HT1080 (cell line): ENCODE data around the gene ANXA2R. TPM values are rescaled to one million over a fixed set of nuclear protein-coding genes. Genes with fewer than 3 reads are reported as not detected.
A peak's percentile ranks its signal among the peaks of the same experiment; 100 is the strongest.
"Not testable (repeated sequence)": the region's sequence is repeated elsewhere in the genome, so short reads cannot be mapped to it uniquely, and the experiment has no call there.

Experiments used
- DNase-seq: peaks from one replicate; pipeline ENCODE4 v3.0.0-alpha.2; 2015; ENCODE audit warnings: low read depth
- polyA plus RNA-seq, 2 experiments: library from polyadenylated mRNA; depleted of rRNA; stranded (reverse); fragments of >200 nt; gene quantifications; 2 replicates each; pipeline ENCODE4 v1.2.3, GENCODE V29; 2015
- total RNA-seq: library from RNA; depleted of rRNA; stranded (reverse); fragments of >200 nt; shearing (Covaris generic); gene quantifications from 2 replicates; pipeline ENCODE4 v1.2.3, GENCODE V29; 2014; rRNA removed

The ANXA2R gene
- 0.23 and 0.59 TPM in 2 replicates for total RNA-seq
- 0.15 and 0.24 TPM in 2 replicates for polyA plus RNA-seq (2015; cell fraction: cytosol; rRNA removed)
- 0.78 and 1.9 TPM in 2 replicates for polyA plus RNA-seq (2015; cell fraction: nucleus; rRNA removed)

DNA sequence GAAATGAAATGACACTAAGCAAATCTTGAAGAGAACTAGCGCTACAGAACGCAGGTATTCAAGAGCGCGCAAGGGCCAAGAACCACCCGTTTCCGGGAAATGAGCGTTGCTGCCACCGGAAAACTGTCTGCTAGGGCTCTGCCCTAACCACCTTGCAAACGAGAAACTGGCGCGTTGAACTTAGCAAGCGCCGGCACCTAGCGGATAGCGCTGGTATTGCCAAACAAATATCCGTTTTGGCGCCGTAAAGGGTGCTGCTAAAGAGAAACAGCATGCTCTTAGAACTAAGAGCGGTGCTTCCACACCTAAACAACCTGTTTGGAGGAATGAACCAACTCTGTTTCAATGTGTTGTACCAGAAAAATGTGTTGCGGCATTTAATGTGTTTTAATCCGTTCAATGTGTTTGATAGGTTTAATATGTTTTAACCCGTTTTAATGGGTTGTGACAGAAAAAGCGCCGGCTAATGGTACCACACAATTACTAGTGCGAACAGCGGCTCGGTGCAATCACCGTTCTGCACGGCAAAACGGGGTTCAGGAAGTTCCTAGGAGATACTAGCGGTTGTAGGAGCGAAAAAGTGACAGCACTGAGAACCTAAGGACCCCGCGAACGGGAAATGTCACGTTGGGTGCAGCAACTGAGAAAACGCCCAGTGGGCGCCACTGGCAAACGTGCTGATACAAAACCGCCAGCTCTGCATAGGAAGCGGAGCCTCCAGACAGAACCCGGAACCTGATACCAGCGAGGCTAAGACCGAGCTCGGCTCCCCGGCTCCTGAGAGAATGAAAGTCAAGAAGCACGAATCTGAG, at the start of gene ANXA2R:
Gene ANXA2R, minus strand, starts transcription at position 33 of the 812 bp plus-strand sequence. CDS start 273 bp downstream, outside the sequence.
- DNase-seq: peak; percentile 73

GRCh38 chr5:43086118-43086908, 46.2 kb upstream of the ANXA2R start:
- DNase-seq: not testable (repeated sequence)

GRCh38 chr5:43085453-43085852, 45.3 kb upstream of the ANXA2R start:
- DNase-seq: no peak

GRCh38 chr5:43084468-43084867, 44.3 kb upstream of the ANXA2R start:
- DNase-seq: not testable (repeated sequence)

DNA sequence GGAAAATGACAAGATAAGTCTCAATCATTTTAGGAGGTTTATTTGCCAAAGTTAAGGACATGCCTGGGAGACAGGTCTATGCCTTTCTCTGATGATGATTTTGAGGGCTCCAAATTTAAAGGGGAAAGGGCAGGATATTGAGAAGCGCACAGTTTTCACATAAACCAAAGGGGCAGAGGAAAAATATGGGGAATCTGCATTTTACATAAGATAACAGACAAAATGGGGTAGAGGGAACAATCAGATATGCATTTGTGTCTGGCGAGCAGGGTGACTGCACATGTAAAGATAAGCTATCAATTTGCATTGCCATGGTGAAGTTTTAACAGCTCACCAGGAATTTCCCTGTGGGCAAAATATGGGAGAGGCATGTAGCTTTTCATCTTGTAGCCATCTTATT, 41.2 kb upstream of the ANXA2R start:
- not testable (repeated sequence) for DNase-seq

- peak; percentile 46 for DNase-seq
These were observed 38.8 kb upstream of the ANXA2R start for GRCh38 chr5:43078956-43079355.

- DNase-seq: not testable (repeated sequence)
These were observed 37.5 kb upstream of the ANXA2R start for GRCh38 chr5:43077446-43078191.

GRCh38 chr5:43075319-43076293, 35.5 kb upstream of the ANXA2R start:
- no peak for DNase-seq

- no peak for DNase-seq
These were observed 34.8 kb upstream of the ANXA2R start for GRCh38 chr5:43074987-43075318.

DNA sequence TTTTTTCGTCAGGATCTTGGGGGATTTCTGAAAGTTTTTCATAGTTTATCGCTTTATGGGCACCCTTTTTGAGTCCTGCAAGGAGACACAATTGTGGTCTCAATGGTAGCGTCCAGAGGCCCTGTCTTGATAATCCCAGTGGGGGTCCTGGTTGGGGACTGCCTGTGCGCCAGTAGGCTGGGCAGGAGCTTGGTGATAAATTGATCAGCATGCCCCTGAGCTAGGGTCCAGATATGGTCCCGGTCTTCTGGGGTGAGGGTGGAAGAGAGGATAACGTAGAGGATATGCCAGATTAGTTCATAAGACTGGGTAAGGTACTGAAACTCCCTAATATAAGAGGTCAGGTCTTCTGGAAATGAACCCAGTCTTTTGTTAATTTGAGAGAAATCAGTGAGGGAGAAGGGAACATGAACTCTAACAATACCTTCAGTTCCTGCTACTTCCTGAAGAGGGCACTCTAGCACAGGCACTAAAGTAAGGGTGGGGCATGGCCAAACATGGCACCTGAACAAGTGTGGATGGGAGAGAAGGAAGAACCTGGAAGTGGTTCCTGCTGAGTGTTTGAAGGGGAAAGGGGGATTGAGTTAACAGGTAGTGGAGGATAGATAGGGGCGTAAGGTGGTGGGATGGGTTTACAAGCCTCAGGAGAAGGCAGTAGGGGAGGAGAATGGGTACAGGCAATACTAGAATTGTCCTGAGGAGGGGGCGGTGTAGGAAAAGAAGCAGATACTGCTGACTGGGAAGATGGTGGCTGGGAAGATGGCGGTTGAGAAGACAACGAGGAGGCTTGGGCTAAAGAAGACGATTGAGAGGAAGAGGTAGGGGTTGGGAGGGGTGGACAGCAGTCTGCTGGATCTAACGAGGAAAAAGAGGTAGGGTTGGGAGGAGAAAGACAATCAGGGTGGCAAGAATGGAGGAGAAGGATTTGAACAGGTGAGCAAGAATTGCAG, 33.8 kb upstream of the ANXA2R start:
- peak; percentile 34 for DNase-seq

- DNase-seq: not testable (repeated sequence)
These were observed 29.2 kb upstream of the ANXA2R start for GRCh38 chr5:43069401-43069720.

- DNase-seq: no peak
These were observed 27.9 kb upstream of the ANXA2R start for GRCh38 chr5:43068037-43068436.

DNA sequence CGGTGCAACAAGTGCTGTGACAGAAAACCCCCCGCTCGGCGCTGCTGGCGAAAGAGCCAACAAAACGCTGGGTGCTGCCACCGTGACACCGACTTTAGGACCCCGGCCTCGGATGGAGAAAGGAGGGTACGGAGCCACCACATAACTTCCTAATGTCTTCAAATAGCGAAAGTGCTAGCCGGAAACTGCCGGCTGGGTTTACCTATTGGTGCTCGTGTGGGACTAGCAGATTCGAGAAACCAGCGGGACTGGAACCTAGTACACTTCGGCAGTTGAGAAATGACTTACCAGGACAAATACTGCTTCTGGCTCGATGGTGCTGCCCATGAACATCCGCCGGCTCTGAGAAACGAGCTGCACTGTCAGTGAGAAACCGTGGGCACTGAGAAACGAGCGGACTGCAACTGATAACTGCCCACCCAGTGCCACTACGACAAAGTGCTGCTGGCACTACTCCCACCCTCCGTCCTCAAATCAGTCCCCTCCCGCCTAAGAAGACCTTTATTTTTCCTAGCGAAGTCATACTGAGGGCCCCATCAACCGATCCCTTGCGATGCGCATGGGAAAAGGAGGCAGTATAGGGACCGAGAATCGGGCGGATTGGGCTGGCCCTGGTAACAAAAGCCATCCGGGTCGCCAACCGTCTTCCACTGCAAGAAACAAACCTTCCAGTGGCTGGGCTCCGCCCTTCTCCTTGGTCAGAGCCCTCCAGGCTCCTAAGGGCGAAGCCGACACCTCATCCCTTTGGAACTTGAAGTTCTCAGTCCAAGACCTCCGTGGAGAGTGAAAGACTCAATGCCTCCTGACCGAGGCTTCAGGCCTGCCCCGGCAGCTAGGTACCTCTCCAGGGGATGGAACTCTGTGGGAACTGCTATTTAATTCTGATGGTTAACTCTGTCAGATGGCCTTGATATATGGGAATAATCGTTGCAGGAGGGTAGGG, 27.0 kb upstream of the ANXA2R start:
- DNase-seq: peak; percentile 79

DNA sequence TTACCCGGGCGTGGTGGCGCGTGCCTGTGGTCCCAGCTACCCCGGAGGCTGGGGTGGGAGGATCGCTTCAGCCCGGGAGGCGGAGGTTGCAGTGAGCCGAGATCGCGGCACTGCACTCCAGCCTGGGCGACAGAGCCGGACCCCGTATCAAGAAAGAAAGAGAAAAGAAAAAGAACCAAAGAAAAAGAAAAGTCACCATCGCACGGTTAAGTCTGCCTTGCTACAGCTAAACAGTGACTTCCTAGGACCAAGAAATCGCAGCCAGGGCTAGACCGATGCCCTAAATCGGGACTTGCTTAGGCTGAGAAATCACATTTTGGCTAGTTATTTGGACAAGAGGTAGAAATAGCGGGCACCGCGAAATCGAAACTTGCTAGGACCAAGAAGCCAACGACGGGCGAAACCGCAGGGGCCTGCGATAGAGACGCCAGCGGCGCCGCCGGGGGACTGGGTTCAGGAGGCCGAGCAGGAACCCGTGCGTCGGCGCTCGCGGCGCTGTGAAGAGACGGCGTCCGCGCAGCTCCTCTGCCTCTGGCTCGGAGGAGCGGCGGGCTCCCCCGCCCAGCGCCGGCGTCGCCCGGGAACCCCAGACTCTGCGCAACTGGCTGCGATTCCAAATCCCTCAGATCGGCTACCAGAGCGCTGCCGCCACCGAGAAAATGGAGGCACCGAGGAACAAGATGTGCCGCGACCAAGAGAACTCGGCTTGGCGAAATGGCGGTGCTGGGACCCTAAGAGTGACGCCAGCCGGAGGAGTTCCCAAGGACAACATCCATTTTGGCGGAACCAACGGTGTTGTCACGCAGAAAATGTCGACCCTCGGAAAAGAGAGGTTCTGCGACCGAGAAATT, 26.1 kb upstream of the ANXA2R start:
- DNase-seq: peak; percentile 62

DNA sequence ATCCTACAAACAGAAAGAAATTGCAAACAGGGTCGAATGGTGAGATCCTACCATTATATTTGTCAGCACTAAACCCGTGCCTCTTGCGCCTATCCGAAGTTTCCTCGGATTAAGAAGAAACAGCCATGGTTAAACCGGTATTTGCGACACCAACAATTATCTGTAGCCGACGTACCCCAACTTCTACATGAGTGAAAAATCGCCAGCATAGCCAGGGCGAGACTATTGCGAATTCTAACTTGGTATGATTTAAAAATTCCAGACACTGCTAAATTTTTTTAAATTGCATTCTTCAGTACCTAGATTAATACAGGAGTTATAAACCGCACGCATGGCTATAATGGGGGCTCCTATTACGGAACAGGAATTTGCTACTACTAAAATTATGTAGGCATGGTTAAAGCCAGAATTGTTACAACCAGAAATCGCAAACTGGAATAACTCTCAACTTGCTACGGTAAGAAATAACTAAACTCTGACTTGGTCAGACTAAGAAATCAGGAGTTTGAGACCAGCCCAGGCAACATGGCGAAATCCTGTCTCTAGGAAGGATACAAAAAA, 25.3 kb upstream of the ANXA2R start:
- DNase-seq: no peak

GRCh38 chr5:43063721-43064171, 23.6 kb upstream of the ANXA2R start:
- DNase-seq: no peak
